Ovary (tissue), 3 donors: ENCODE data around the gene NUP50.

Experiments used
- CTCF ChIP-seq, 3 donors: fragments of 450-650 bp in 2 of 3; fragments of 200-600 bp in 1 of 3; IDR thresholded peaks; one replicate each; pipeline versions ENCODE4 v1.5.1 to v1.8.0; 2016 to 2022; ENCODE audit warnings: antibody characterized with exemption in 3 of 3, mild to moderate bottlenecking in 1 of 3
- POLR2A ChIP-seq: fragments of 450-650 bp; IDR thresholded peaks from one replicate; pipeline ENCODE4 v1.6.1; 2017; ENCODE audit warnings: antibody characterized with exemption, mild to moderate bottlenecking, moderate library complexity
- donor health status: DM: no; HTN: no; CAD: no.

GRCh38 chr22:45212992-45213751, 49.4 kb downstream of the NUP50 start:
- no peak for TF ChIP-seq CTCF (IDR thresholded peaks at IDR 0.05)
- TF ChIP-seq POLR2A, result no peak
